ENCODE data around the gene SEMA4B.

- TF ChIP-seq CTCF (conservative IDR thresholded peaks at IDR 0.05; ENCODE audit: low read depth, low read length) = no peak
- TF ChIP-seq EZH2 (IDR thresholded peaks at IDR 0.05; ENCODE audit: borderline replicate concordance, low read depth, low read length, poor library complexity, severe bottlenecking) = no peak
These were observed 16.1 kb upstream of the SEMA4B start for GRCh38 chr15:90184786-90185704.

Measured in A673 (cell line).